NCI-H1105 treated with DMSO at 0.1 percent for 48 hours (cell line): ENCODE data around the gene RECQL.

Source experiments
- DNase-seq: peaks from one replicate; lab custom pipeline; 2025; lab: John Stamatoyannopoulos, UW

RECQL gene, protein sequence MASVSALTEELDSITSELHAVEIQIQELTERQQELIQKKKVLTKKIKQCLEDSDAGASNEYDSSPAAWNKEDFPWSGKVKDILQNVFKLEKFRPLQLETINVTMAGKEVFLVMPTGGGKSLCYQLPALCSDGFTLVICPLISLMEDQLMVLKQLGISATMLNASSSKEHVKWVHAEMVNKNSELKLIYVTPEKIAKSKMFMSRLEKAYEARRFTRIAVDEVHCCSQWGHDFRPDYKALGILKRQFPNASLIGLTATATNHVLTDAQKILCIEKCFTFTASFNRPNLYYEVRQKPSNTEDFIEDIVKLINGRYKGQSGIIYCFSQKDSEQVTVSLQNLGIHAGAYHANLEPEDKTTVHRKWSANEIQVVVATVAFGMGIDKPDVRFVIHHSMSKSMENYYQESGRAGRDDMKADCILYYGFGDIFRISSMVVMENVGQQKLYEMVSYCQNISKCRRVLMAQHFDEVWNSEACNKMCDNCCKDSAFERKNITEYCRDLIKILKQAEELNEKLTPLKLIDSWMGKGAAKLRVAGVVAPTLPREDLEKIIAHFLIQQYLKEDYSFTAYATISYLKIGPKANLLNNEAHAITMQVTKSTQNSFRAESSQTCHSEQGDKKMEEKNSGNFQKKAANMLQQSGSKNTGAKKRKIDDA

DNA sequence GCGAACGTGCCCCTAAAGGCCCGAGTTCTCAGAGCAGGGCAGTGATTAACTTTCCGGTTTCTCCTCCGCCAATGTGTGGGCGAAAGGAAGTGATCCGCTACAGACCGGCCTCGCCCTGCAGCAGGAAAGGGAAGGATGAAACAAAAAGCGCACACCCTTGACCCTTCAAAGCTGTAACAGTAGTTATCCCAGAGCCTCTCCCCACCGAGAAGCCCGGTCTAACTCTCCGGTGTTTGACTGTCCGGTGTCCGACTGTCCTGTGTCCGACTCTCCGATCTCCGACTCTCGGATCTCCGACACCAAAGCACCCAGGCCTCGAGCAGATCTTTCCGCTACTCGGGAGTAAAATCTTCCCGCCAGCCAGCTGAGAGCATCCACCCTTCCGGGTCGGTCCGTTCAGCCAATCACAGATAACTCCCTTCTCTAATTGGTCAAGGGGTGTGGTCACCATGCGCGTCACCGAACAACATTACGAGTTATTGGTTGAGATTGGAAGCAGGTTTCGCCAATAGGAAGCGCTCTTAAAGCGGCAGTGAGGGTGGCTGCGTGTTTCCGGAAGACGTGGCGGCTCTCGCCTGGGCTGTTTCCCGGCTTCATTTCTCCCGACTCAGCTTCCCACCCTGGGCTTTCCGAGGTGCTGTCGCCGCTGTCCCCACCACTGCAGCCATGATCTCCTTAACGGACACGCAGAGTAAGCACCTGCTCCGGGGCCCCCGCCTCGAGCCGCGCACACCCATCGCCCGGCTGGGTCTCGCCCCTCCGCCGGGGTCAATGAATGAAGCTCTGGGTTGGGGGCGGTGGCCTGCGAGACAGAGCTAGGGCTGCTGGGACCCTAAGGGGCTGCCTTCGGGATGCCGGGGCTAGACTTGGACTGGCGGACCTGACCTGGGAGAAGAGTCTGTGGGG, at the start of gene RECQL, which contains the start of gene GOLT1B:
RECQL (minus strand) TSS at position 378 of the 906 bp plus-strand sequence. CDS start 2,065 bp downstream, outside the sequence.
GOLT1B (plus strand) TSS at position 532 of the 906 bp plus-strand sequence; CDS start at position 667, 135 bp downstream.
- DNase-seq, result peak; percentile 99

DNA sequence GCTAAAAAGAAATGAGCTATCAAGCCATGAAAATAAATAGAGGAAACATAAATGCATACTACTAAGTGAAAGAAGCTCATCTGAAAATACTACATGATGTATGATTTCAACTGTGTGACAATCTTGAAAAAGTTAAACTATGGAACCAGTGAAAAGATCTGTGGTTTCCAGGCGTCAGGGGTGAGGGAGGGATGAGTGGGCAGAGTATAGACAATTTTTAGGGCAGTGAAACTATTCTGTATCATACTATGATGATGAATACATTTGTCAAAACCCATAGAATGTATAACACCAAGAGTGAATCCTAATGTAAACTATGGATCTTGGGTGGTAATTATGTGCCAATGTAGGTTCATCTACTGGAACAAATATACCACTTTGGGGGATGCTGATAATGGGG, 46.0 kb upstream of the RECQL start:
- DNase-seq, result no peak

DNA sequence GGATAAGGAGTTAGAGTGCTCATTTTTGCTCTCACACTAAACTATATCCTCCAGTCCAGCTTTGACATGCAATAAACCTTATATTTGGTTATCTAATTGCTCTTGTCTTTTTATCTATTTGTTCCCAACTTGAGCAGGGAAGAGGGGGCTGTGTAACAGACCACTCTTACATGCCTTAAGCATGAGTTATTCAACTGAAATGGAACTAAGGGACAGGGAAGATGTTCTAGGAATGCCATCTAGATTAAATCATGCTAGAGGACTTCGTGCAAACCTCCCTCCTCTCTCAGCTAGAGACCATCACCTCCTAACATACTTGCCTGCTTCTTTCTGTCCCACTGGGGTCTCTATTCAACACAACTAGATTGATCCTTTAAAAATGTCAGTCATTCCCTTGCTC, 45.3 kb upstream of the RECQL start:
- DNase-seq, result no peak

- no peak for DNase-seq
Observed at GRCh38 chr12:21545557-21545956, 44.1 kb upstream of the RECQL start.

DNA sequence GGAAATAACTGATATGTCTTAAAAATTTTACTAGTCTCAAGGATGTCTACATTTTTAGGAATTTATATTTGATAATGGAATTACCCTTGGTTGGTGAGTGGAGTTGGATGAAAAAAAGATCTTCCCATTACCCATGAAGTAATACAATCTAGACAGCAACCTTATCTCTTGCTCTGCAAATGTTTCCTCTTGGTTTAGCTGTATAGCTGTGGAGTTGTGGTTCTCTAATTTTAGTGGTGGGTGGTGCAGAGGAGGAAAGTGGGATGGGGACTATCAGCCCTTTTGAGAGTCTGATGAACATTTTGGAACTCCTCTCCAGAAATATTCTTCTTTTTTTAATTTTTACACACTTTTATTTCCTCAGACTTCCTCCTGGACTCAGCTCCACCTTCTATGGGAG, 41.7 kb upstream of the RECQL start:
- DNase-seq, result no peak

- DNase-seq, result no peak
Observed at GRCh38 chr12:21542403-21542802, 41.0 kb upstream of the RECQL start.

DNA sequence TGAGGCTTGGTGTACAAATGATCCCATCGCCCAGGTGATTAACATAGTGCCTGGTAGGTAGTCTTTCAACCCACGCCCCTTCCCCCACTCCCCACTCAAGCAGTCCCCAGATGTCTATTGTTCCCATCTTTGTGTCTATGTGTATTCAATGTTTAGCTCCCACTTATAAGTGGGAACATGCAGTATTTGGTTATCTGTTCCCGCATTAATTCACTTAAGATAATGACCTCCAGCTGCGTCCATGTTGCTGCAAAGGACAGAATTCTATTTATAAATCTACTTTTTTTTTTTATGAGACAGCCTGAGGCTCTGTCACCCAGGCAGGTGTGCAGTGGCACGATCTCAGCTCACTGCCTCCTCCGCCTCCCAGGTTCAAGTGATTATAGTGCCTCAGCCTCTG, 40.3 kb upstream of the RECQL start:
- peak; percentile 15 for DNase-seq

- peak; percentile 24 for DNase-seq
Observed at GRCh38 chr12:21539797-21540196, 38.4 kb upstream of the RECQL start.

GRCh38 chr12:21538061-21538653, 36.7 kb upstream of the RECQL start:
- no peak for DNase-seq

GRCh38 chr12:21529456-21529855, 28.0 kb upstream of the RECQL start:
- DNase-seq, result no peak

GRCh38 chr12:21528953-21529352, 27.5 kb upstream of the RECQL start:
- peak; percentile 46 for DNase-seq

- DNase-seq, result peak; percentile 87
Observed at GRCh38 chr12:21527451-21528180, 26.2 kb upstream of the RECQL start.

- peak; percentile 80 for DNase-seq
Observed at GRCh38 chr12:21526721-21527345, 25.4 kb upstream of the RECQL start.

- DNase-seq, result no peak
Observed at GRCh38 chr12:21526053-21526452, 24.6 kb upstream of the RECQL start, which contains the start of gene SPX. Gene SPX (plus strand): TSS chr12:21526296. CDS start chr12:21526473, 177 bp downstream.

- no peak for DNase-seq
Observed at GRCh38 chr12:21523148-21523547, 21.7 kb upstream of the RECQL start.

DNA sequence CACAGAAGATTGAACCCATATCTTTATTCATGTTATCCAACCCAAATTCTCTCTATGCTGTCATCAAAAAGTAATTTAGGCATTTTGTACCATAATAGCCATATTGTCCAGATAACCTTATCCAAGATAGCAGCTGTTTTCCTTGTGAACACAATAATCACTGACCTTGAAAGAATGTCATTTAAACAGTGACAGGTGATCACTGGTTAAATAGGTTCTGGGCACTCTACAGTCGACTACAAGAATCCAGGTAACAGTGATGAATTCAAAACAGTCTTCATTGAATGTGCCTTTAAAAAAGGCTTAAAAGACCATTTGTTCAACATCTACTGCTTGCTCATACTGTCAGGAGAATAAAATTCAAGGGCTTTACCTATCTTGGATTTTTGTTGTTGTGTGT, 20.1 kb upstream of the RECQL start:
- DNase-seq, result no peak

- no peak for DNase-seq
Observed at GRCh38 chr12:21518451-21518850, 17.0 kb upstream of the RECQL start.

DNA sequence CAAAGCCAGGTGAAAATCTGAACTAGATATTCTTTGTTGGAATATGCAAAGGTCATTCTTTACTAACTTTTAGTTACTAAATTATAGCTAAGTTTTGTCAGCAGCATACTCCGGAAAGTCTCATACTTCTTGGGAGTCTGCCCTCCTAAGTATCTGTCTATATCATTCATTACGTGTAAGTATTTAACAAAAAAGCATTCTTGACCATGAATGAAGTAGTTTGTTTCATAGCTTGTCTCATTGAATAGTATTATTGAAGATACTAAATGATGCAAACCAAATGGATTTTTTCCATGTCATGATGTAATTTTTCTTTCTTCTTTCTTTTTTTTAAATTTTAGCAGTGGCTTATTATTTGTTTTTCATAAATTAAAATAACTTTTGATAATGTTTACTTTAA, 14.8 kb upstream of the RECQL start:
- no peak for DNase-seq

- no peak for DNase-seq
Observed at GRCh38 chr12:21509768-21510167, 8.3 kb upstream of the RECQL start.

DNA sequence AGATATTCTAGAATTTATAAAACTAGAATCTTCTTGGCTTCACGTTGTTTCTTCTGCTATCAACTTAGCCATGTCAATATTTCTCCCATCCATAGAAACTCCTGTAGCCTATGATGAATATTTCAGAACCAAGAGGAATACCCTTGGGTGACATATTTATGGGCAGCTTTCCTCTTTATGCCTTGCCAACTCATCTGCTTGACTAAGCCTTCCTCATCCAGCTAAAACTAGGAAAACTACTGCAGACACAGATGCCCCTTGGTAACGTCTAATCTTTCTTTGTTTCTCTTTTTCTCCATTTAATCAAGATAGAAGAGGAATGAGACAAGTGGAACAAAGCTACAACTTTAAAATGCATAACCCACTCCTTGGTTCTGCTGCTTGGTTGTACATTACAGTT, 6.4 kb upstream of the RECQL start:
- DNase-seq, result no peak

- DNase-seq, result no peak
Observed at GRCh38 chr12:21505888-21506287, 4.5 kb upstream of the RECQL start.
